Gastrocnemius medialis (tissue), 4 donors: Measurements from ENCODE around the gene ATAD3A. TPM values are rescaled to one million over a fixed set of nuclear protein-coding genes. Genes with fewer than 3 reads are reported as not detected.
"Not testable (repeated sequence)": the region's sequence is repeated elsewhere in the genome, so short reads cannot be mapped to it uniquely, and the experiment has no call there.

Source experiments
- ATAC-seq, 2 donors: fragments of 150-250 bp; one replicate each; pipeline ENCODE4 v1.9.1; 2016
- DNase-seq, 2 donors: peaks; one replicate each; pipeline ENCODE4 v3.0.0-alpha.2; 2019
- H3K27ac ChIP-seq, 4 donors: fragments of 200-600 bp; sonication (generic); 1 replicate in 1 of 4; 2 replicates in 3 of 4; pipeline ENCODE4 v1.5.1; 2016 to 2018; ENCODE audit warnings: mild to moderate bottlenecking in 2 of 4, moderate library complexity in 1 of 4
- H3K27me3 ChIP-seq, 3 donors: fragments of 200-600 bp; sonication (generic) in 2 of 3; 1 replicate in 1 of 3; 2 replicates in 2 of 3; pipeline versions ENCODE4 v1.5.1 to v1.6.0; 2016 to 2019; ENCODE audit warnings: mild to moderate bottlenecking in 1 of 3, moderate library complexity in 1 of 3
- H3K36me3 ChIP-seq, 2 donors: fragments of 200-600 bp; sonication (generic) in 1 of 2; one replicate each; pipeline ENCODE4 v1.5.1; 2017 to 2018
- H3K4me1 ChIP-seq, 2 donors: fragments of 200-600 bp; sonication (generic) in 1 of 2; one replicate each; pipeline ENCODE4 v1.5.1; 2016 to 2017; ENCODE audit warnings: mild to moderate bottlenecking in 2 of 2
- H3K4me3 ChIP-seq, 4 donors: fragments of 200-600 bp; sonication (generic) in 3 of 4; 1 replicate in 1 of 4; 2 replicates in 3 of 4; pipeline ENCODE4 v1.5.1; 2016 to 2019; ENCODE audit warnings: mild to moderate bottlenecking in 2 of 4
- H3K9me3 ChIP-seq, 3 donors: fragments of 200-600 bp; sonication (generic) in 2 of 3; 1 replicate in 1 of 3; 2 replicates in 2 of 3; pipeline ENCODE4 v1.5.1; 2016 to 2019
- CTCF ChIP-seq, 5 experiments: fragments of 450-650 bp in 3 of 5; fragments of 200-600 bp in 2 of 5; sonication (generic) in 2 of 5; IDR thresholded peaks in 4 of 5; conservative IDR thresholded peaks in 1 of 5; 1 replicate in 4 of 5; 2 replicates in 1 of 5; pipeline ENCODE4 v1.5.1; 2016 to 2019; ENCODE audit warnings: antibody characterized with exemption in 5 of 5, mild to moderate bottlenecking in 3 of 5, moderate library complexity in 3 of 5
- POLR2A ChIP-seq, 2 donors: fragments of 450-650 bp; IDR thresholded peaks; one replicate each; pipeline ENCODE4 v1.6.1; 2017; ENCODE audit warnings: antibody characterized with exemption in 2 of 2, mild to moderate bottlenecking in 2 of 2, moderate library complexity in 2 of 2
- in situ Hi-C, 4 donors: fragments of 200-750 bp; cut with MboI; loops; one replicate each; pipeline versions ENCODE4 v1.15.0 to v1.8.0; 2017; ENCODE audit warnings: low sequenced_read_pairs in 4 of 4
- intact Hi-C: fragments of 100-400 bp; cut with DNase I; formaldehyde crosslinking; loops from one replicate; pipeline ENCODE4 v1.15.1; 2023; ENCODE audit warnings: low total_unique reads
- total RNA-seq, 4 donors: library from RNA; depleted of rRNA; stranded (reverse); fragments of >200 nt; gene quantifications; one replicate each; pipeline versions ENCODE4 v1.1.0 to v1.2.3, GENCODE V29; 2016

The ATAD3A gene
- total RNA-seq = 10 to 100 TPM; 22.9 to 47.9 (median 35.6) TPM

DNA sequence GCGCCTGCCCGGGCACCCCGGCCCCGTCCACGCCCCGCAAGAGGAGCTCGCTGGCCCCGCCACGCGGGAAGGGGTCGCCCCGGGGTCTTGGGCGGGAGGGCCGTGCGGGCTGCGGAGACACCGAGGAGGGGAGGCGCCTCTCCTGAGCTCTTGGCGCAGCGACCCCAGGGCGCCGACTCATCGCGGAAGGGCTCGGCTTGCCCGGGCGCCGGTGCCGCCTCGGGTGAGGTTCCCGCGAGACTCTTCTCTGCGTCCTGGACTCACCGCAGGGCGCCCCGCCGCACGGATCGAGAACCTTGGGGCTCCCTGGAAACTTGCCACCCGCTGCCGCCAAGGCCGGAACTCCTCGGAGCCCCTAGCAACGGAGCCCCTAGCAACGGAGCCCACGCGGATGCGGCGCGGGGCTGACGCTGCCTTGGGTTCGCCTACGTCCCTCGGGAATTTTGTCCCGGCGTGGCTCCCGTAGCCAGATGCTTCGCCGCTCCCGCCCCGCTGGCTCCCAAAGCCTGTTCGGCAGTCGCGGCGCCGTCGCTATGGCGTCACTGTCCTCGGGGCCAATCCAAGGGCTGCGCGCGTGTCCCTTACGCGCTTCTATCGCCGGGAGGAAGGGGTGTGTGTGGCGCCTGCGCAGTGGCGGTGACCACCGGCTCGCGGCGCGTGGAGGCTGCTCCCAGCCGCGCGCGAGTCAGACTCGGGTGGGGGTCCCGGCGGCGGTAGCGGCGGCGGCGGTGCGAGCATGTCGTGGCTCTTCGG, at the start of gene ATAD3A:
TSS of gene ATAD3A (plus strand) at position 630 of the 753 bp plus-strand sequence. CDS start at position 737, 107 bp downstream.
- ATAC-seq = peak; percentile 92 to 93
- Histone ChIP-seq H3K4me1 (peaks cover 6 to 13% of the 10 kb centered on the region in 2 donors), H3K4me3 (peak within 1 kb of the TSS; percentile 81 to 99 (median 94)), H3K27ac (peak within 1 kb of the TSS; percentile 93 to 100 (median 96)), H3K27me3 (no peaks in the 10 kb centered on the region), H3K9me3 (no peaks in the 10 kb centered on the region), H3K36me3 (peaks cover 0 to 3% of the 10 kb centered on the region in 2 donors)
- peak; percentile 97 to 98 for DNase-seq
- TF ChIP-seq POLR2A (IDR thresholded peaks at IDR 0.05) (peak; percentile 84 to 91), CTCF (IDR thresholded peaks at IDR 0.05 in 4 of 5, conservative IDR thresholded peaks at IDR 0.05 in 1 of 5) (peak in 3 of 5 experiments; percentile 9 to 46 (median 27))
- in situ Hi-C loops = no loop called here
- intact Hi-C loops = loop anchor here (1.0 to 5.0 kb wide), 3 partner anchors 40 to 106 kb away; partner anchors contain the start of genes ATAD3B, MIB2 and SSU72

GRCh38 chr1:1462318-1462966, 49.5 kb upstream of the ATAD3A start:
- Histone ChIP-seq H3K27ac (no peak overlapping the region), H3K4me1 (no peaks in the 10 kb centered on the region), H3K9me3 (no peaks in the 10 kb centered on the region), H3K36me3 (no peaks in the 10 kb centered on the region), H3K27me3 (no peaks in the 10 kb centered on the region), H3K4me3 (no peak overlapping the region)
- in situ Hi-C loops = no loop called here
- no peak for ATAC-seq
- intact Hi-C loops = no loop called here
- DNase-seq = no peak
- no peak for TF ChIP-seq POLR2A (IDR thresholded peaks at IDR 0.05)

GRCh38 chr1:1463312-1463711, 48.6 kb upstream of the ATAD3A start:
- H3K36me3 ChIP-seq = no peaks in the 10 kb centered on the region
- in situ Hi-C loops = no loop called here
- DNase-seq (no peak), ATAC-seq (no peak)
- H3K4me1 ChIP-seq = no peaks in the 10 kb centered on the region
- no peaks in the 10 kb centered on the region for H3K27me3 ChIP-seq
- H3K27ac ChIP-seq = no peak overlapping the region
- intact Hi-C loops = no loop called here
- no peaks in the 10 kb centered on the region for H3K9me3 ChIP-seq
- TF ChIP-seq CTCF (IDR thresholded peaks at IDR 0.05 in 4 of 5, conservative IDR thresholded peaks at IDR 0.05 in 1 of 5) (no peak), POLR2A (IDR thresholded peaks at IDR 0.05) (no peak)
- no peak overlapping the region for H3K4me3 ChIP-seq

DNA sequence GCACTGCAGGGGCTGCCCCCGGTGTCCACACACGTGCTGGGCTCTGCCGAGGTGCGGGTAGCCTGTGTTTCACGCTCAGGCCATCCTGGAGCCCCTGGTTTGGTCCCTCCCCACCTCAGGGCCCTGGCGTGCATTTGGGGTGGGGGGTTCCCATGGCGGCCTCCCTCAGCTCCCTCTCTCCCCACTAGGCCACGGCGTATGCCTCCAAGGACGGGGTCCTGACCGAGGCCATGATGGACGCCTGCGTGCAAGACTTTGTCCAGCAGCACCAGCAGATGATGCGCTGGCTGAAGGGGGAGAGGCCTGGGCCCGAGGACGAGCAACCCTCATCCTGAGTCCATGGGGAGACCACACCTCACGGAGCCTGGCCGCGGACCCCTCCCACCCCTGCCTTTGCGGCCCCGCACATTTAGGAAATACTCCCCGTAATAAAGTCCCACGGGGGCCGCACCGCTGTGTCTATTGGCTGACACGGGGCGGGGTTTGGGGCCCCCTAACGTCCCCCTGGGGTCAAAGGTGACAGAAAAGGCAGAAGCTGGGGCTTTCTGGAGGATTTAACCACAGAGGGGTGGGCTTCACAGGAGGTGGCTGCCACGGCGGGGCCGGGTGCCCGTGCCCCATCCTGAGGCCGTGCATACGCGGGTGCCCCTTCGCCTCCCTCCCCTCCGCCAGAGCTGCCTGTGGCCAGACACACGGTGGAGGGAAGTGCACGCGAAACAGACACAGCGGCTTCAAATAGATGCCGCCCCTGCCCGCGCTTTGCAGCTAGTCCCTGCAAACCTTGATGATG, 43.6 kb upstream of the ATAD3A start:
- intact Hi-C loops, H3K9me3 ChIP-seq, DNase-seq, H3K27ac ChIP-seq, H3K27me3 ChIP-seq, H3K4me3 ChIP-seq, H3K36me3 ChIP-seq, ATAC-seq, in situ Hi-C loops: not testable (repeated sequence)
- H3K4me1 ChIP-seq = peaks cover 9 to 20% of the 10 kb centered on the region in 2 donors

GRCh38 chr1:1470626-1471388, 41.2 kb upstream of the ATAD3A start:
- in situ Hi-C loops = no loop called here
- DNase-seq (no peak), ATAC-seq (no peak)
- Histone ChIP-seq H3K36me3 (no peaks in the 10 kb centered on the region), H3K27ac (peak overlapping the region; percentile 82 to 92 (median 86)), H3K4me1 (peaks cover 9 to 25% of the 10 kb centered on the region in 2 donors), H3K9me3 (no peaks in the 10 kb centered on the region), H3K27me3 (no peaks in the 10 kb centered on the region), H3K4me3 (peak overlapping the region; percentile 63 to 86 (median 80))
- TF ChIP-seq POLR2A (IDR thresholded peaks at IDR 0.05) (no peak), CTCF (IDR thresholded peaks at IDR 0.05 in 4 of 5, conservative IDR thresholded peaks at IDR 0.05 in 1 of 5) (no peak)
- intact Hi-C loops = loop anchor here (1.0 kb wide), 4 partner anchors 41 to 144 kb away; partner anchors contain the start of genes ATAD3A, CCNL2, MIB2 and SSU72
